SW480 (cell line): ENCODE data around the gene CLIC6.

ENCODE experiments used
- DNase-seq: peaks from one replicate; pipeline ENCODE4 v3.0.0-alpha.2; 2016; ENCODE audit warnings: low spot score

The CLIC6 gene

DNA sequence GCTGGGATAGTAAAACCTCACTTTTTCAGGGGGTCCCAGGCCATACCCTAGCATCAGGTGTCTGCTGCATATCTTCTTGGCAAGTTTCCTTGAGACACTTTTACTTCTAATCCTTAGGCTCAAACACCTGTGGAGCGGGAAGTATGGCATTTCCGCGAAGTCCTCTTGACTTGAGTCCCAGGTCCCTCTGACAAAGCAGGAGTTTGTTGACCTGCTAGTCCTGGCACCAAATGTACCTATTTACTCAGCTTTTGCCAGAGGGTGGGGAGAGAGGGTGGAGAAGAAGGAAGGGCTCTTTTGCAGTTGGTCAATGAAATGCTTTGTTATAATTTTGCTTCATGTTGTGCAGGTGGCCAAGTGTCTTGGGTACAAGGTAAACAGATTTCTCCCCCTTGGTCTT, 59.7 kb downstream of the CLIC6 start:
- no peak for DNase-seq

- DNase-seq: no peak
Observed at GRCh38 chr21:34730194-34730593, 61.4 kb downstream of the CLIC6 start.

DNA sequence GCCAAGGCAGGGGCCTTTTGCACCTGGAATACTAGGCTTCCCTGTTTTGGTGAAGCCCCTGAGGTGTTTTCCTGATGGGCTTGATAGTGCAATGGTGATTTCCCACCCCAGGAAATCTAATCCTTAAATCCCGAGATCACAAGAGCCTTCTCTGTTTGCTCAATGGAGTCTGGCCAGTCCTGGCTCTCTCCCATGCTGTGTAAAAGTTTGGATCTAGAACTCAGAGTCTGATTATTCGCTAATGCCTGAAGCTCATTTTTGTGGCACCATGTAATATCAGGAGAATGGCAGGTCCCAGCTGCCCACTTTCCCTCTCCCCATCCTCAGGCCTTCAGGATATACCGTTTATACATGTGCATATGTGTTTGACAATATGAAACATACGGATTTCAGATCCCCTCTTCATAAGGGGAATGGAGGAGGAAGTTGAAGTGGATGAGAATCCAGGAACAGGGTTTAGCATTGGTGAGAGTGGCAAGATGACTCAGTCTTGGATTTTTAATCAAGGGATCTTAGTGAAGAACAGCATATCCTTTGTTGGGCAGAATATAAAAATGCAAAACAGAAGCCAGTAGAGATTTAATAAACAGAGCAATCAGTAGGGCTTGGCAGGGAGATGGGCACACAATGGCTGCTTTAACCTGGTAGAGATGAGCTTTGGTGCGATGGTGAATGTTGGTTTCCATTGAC, 62.1 kb downstream of the CLIC6 start:
- DNase-seq: no peak

DNA sequence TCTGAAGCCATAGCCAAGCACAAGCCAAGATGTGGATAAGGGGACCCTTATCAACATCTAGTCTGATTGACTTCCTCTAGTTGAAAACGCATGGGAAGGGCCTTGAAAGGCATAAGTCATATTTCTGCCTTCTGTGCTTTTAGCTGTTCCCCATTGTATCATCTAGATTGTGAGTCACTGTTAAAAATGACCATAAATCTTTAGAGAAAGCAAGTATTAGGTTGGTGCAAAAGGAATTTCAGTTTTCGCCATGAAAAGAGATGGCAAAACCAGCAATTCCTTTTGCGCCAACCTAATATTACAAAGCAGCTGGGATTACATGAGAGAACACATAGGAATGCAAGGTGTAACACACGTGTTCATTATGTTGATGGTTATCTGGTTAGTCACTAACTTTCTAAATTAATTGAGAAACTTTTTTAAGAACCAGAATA, 63.6 kb downstream of the CLIC6 start:
- DNase-seq: no peak

GRCh38 chr21:34733852-34734251, 65.1 kb downstream of the CLIC6 start:
- no peak for DNase-seq

GRCh38 chr21:34734696-34735095, 65.9 kb downstream of the CLIC6 start:
- DNase-seq: no peak

GRCh38 chr21:34736116-34736874, 67.5 kb downstream of the CLIC6 start:
- DNase-seq: no peak

DNA sequence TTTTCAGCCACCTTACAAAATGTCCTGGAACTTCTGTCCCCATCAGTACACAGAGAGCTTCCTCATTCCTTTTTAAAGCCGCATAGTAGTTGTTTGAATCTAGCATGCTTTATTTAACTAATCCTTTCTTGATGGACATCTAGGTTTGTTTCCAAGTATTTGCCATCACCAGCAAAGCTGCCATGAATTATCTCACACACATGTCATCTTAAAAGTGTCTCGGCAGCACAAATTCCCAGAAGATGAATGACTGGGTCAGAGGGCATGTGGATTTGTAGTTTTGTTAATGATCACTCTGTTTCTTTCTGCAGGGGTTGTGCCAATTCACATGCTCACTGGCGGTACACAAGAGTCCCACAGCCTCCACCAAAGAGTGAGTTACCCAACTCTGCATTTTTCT, 68.3 kb downstream of the CLIC6 start:
- no peak for DNase-seq

GRCh38 chr21:34740198-34740597, 71.4 kb downstream of the CLIC6 start:
- no peak for DNase-seq

DNA sequence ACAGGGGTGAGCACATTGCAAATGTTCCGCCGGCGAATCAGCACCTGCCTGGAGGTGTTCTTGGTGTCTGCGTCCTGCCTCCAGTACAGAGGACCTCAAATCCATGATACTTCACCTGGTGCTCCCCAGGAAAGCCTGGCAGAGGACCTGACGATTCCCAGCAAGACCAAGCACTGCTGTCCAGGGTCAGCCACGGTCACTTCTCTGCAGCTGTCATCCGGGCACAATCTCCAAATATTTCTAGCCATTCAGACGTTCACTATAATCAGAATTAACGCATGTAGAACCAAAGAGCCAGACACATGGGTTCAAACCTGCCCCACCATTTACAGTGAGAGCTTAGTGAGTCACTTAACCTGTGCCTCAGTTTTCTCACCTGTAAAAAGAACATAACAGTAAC, 74.5 kb downstream of the CLIC6 start:
- no peak for DNase-seq

DNA sequence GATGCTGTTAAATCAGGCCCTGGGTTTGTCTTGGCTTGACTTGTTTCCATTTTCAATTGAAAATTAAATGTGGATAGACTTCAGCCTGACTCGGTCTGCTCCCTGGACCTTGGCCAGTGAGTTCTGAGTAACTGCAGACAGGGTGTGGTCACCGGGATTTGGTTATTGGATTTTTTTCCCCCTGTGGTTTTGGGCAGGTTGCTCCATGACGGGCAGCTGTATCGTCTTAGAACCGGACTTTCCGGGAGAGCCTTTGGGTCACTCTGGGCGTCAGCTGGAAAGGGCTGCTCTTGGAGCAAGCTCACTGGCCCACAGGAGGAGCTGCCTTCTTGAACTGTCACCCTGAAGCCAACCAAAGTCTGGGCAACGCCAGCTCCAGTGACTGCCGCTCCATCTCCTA, 75.0 kb downstream of the CLIC6 start:
- DNase-seq: peak; percentile 48

DNA sequence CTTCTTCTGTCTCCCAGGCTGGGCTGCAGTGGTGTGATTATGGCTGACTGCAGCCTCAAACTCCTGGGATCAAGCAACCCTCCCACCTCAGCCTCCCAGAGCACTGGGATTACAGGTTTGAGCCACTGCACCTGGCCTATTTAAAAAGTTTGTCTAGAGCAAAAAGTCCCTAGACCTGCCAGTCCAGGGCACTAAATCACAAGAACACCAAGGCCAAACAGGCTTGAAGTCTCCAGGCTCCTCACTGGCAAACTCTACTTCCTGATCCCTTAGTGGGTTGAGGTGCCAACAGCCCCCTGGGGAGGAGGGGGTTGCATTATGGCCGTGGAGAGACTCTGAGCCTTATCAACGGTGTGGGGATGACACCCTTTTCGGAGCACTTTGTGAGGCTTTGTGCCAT, 76.0 kb downstream of the CLIC6 start:
- DNase-seq: no peak

- DNase-seq: peak; percentile 92
Observed at GRCh38 chr21:34745557-34746255, 76.9 kb downstream of the CLIC6 start.

- DNase-seq: peak; percentile 21
Observed at GRCh38 chr21:34748862-34749261, 80.1 kb downstream of the CLIC6 start.

GRCh38 chr21:34754690-34755647, 86.2 kb downstream of the CLIC6 start:
- DNase-seq: no peak

DNA sequence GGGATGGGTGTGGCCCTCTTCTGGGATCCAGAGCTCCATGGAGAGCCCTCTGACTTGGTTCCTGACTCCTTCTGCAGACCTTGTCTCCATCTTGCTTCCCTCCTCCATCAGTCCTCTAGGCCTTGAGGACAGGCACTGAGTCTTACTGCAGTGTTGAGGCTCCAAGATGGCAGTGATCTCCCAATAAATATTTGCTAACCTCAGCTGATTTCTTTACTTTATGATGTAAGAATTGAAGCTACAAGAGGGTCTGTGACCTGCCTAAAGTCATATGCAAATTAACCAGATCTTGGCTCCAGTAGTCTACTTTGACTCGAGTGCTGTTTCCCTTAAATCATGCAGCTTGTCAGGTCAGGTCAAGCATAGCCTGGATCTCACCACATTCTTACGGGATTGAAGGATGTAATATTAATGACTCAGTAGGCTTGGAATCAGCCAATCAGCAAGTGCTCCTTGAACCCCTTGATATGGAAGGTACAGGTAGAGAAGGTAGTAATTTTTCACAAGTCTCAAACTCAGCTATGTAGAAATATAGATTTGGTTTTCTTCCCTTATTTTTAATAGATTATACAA, 93.0 kb downstream of the CLIC6 start:
- no peak for DNase-seq

GRCh38 chr21:34762786-34763185, 94.0 kb downstream of the CLIC6 start:
- DNase-seq: no peak

- no peak for DNase-seq
Observed at GRCh38 chr21:34764715-34765284, 96.0 kb downstream of the CLIC6 start.

DNA sequence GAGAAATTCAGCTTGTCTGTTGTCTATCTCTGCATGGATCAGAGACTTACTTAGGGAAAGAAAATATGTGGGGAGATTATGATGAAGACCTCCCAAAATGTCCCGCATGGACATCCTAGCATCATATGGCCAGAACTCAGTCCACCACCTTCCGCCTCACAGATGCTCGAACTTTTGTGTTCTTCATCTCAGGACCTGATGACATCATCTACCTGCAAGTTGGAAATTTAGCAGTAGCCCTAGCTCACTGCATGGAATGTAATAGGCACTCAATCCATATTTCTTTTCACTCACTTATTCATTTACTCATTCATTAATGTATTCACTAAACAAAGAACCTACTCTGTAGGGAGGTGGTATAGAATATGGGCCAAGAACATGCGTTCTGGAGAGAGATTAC, 96.8 kb downstream of the CLIC6 start:
- DNase-seq: no peak

DNA sequence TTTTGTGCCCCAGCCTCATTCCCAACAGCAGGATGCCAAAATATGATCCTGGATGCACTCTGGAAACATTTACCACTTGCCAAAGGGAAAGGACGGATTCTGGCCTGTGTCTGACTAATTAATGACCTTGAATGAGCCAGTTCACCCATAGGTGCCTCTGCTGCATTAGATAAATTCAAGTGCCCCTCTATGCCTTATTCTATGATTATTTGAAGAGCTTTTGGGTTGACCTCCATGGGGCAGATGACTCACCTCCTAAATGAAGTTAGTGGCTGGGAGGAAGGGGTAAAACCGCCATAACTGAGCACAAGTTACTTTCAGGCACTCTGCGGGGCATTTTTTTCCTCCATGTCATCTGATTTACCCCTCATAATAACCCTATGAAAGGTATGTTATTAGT, 98.1 kb downstream of the CLIC6 start:
- no peak for DNase-seq
